CD14-positive monocyte (primary cell): ENCODE data around the gene RSKR. TPM values are rescaled to one million over a fixed set of nuclear protein-coding genes. Genes with fewer than 3 reads are reported as not detected.

Experiments
- DNase-seq, 3 donors: peaks; one replicate each; pipeline ENCODE4 v3.0.0-alpha.2; 2011 to 2022
- H2AFZ ChIP-seq: 2 replicates; pipeline ENCODE4 v1.6.0; 2012; ENCODE audit warnings: mild to moderate bottlenecking, low read depth, low read length, inconsistent platforms; ENCODE audit not compliant: insufficient read depth, poor library complexity, severe bottlenecking
- H3K27ac ChIP-seq, 2 donors: 1 replicate in 1 of 2; 2 replicates in 1 of 2; pipeline ENCODE4 v1.5.1; 2012 to 2013; ENCODE audit warnings: low read length in 2 of 2, control low read depth in 1 of 2, inconsistent platforms in 1 of 2, low read depth in 1 of 2, mild to moderate bottlenecking in 1 of 2
- H3K27me3 ChIP-seq, 2 donors: one replicate each; pipeline versions ENCODE4 v1.6.0 to v1.6.1; 2011 to 2013; ENCODE audit warnings: low read length in 2 of 2; ENCODE audit not compliant: control insufficient read depth in 2 of 2, insufficient read depth in 2 of 2
- H3K36me3 ChIP-seq, 2 donors: replicated peaks in 1 of 2; 1 replicate in 1 of 2; 2 replicates in 1 of 2; pipeline versions ENCODE4 v1.5.1 to v1.6.1; 2012 to 2013; ENCODE audit warnings: low read length in 2 of 2, control low read depth in 1 of 2, inconsistent platforms in 1 of 2, mild to moderate bottlenecking in 1 of 2; ENCODE audit not compliant: insufficient read depth in 2 of 2, control insufficient read depth in 1 of 2
- H3K4me1 ChIP-seq, 2 donors: 1 replicate in 1 of 2; 2 replicates in 1 of 2; pipeline versions ENCODE4 v1.5.1 to v1.6.1; 2012 to 2013; ENCODE audit warnings: low read length in 2 of 2, control low read depth in 1 of 2, inconsistent platforms in 1 of 2, mild to moderate bottlenecking in 1 of 2, moderate library complexity in 1 of 2; ENCODE audit not compliant: insufficient read depth in 2 of 2, control insufficient read depth in 1 of 2
- H3K4me2 ChIP-seq: replicated peaks from 2 replicates; pipeline ENCODE3; 2012; ENCODE audit warnings: low read length, moderate library complexity, mild to moderate bottlenecking; ENCODE audit not compliant: poor library complexity, severe bottlenecking; ENCODE audit errors: extremely low read depth
- H3K4me3 ChIP-seq, 3 experiments: fragments of 200-600 bp in 1 of 3; sonication (generic) in 1 of 3; replicated peaks in 1 of 3; 1 replicate in 2 of 3; 2 replicates in 1 of 3; pipeline ENCODE4 v1.5.1; 2011 to 2013; ENCODE audit warnings: low read length in 3 of 3, mild to moderate bottlenecking in 3 of 3, control low read depth in 2 of 3, low read depth in 2 of 3, inconsistent platforms in 1 of 3, moderate library complexity in 1 of 3
- H3K79me2 ChIP-seq: 2 replicates; pipeline ENCODE4 v1.6.0; 2012; ENCODE audit warnings: mild to moderate bottlenecking, control low read depth, inconsistent platforms, low read length, moderate library complexity; ENCODE audit not compliant: insufficient read depth
- H3K9ac ChIP-seq: 2 replicates; pipeline ENCODE4 v1.6.0; 2017; ENCODE audit warnings: low read length, mild to moderate bottlenecking; ENCODE audit not compliant: insufficient read depth, poor library complexity, severe bottlenecking
- H3K9me3 ChIP-seq, 2 donors: replicated peaks in 1 of 2; 1 replicate in 1 of 2; 2 replicates in 1 of 2; pipeline versions ENCODE4 v1.5.1 to v1.6.1; 2012 to 2013; ENCODE audit warnings: low read length in 2 of 2, control low read depth in 1 of 2; ENCODE audit not compliant: control insufficient read depth in 1 of 2, insufficient read depth in 1 of 2
- H4K20me1 ChIP-seq: 2 replicates; pipeline ENCODE4 v1.6.0; 2012; ENCODE audit warnings: mild to moderate bottlenecking, low read length, control low read depth, moderate library complexity; ENCODE audit not compliant: insufficient read depth
- H3K27ac Mint-ChIP-seq, 7 donors: one replicate each; pipeline ENCODE4 v1.8.0; 2020; ENCODE audit warnings: mild to moderate bottlenecking in 7 of 7, mixed read lengths in 7 of 7, moderate library complexity in 6 of 7, inconsistent platforms in 2 of 7
- H3K27me3 Mint-ChIP-seq, 3 donors: one replicate each; pipeline ENCODE4 v1.8.0; 2021 to 2022; ENCODE audit warnings: low read depth in 3 of 3, mild to moderate bottlenecking in 3 of 3, mixed read lengths in 3 of 3, moderate library complexity in 3 of 3, inconsistent platforms in 1 of 3
- H3K36me3 Mint-ChIP-seq, 2 donors: one replicate each; pipeline ENCODE4 v1.8.0; 2020; ENCODE audit warnings: mixed read lengths in 2 of 2, inconsistent platforms in 1 of 2, mild to moderate bottlenecking in 1 of 2
- H3K4me1 Mint-ChIP-seq: one replicate; pipeline ENCODE4 v1.8.0; 2020; ENCODE audit warnings: mild to moderate bottlenecking, mixed read lengths
- H3K4me3 Mint-ChIP-seq, 2 donors: one replicate each; pipeline ENCODE4 v1.8.0; 2020; ENCODE audit warnings: mild to moderate bottlenecking in 2 of 2, mixed read lengths in 2 of 2, moderate library complexity in 1 of 2
- H3K9me3 Mint-ChIP-seq, 7 donors: one replicate each; pipeline ENCODE4 v1.8.0; 2020 to 2022; ENCODE audit warnings: mixed read lengths in 7 of 7, mild to moderate bottlenecking in 6 of 7, moderate library complexity in 6 of 7, inconsistent platforms in 2 of 7
- WGBS: methylation state at CpG from one replicate; pipeline ENCODE4 v1.1.5; 2013; ENCODE audit warnings: missing lambda C conversion rate; ENCODE audit not compliant: insufficient coverage; 5-methylcytosine and 5-hydroxymethylcytosine counted together
- intact Hi-C, 2 donors: fragments of 100-400 bp; cut with micrococcal nuclease; formaldehyde crosslinking; loops; one replicate each; pipeline versions ENCODE4 v1.15.0 to v1.15.1; 2023
- polyA plus RNA-seq, 3 donors: library from polyadenylated mRNA; depleted of rRNA in 1 of 3; unstranded in 2 of 3; stranded (reverse) in 1 of 3; fragments of 300-500 nt in 2 of 3; fragments of >200 nt in 1 of 3; fragmentation: Illumina TruSeq in 2 of 3; gene quantifications; 1 replicate in 2 of 3; 2 replicates in 1 of 3; pipeline ENCODE4 v1.2.3, GENCODE V29; 2012 to 2021
- TF ChIP-seq, protein P1 (sequence below): fragments of 200-600 bp; IDR thresholded peaks from one replicate; pipeline ENCODE4 v1.8.0; 2022; ENCODE audit warnings: antibody characterized with exemption, mild to moderate bottlenecking

The RSKR gene
- polyA plus RNA-seq, 3 donors: 33.2 TPM; not detected in 2

DNA sequence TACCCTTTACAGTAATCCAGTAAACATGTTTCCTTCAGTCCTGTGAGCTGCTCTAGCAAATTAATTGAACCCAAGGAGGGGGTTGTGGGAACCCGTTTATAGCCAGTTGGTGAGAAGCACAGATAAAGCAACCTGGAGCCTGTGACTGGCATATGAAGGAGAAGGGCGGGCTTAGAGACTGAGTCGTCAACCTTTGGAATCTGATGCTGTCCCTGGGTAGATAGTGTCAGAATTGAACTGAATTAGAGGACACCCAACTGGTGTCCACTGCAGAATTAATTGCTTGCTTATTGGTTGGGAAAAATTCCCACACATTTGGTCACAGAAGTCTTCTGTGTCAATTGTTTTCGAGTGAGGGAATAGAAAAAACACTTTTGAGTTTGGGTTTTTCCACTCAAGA, 12.8 kb upstream of the RSKR start:
- Histone ChIP-seq H3K36me3 (peaks cover 86 to 94% of the 10 kb centered on the region in 2 donors), H3K4me3 (no peak overlapping the region), H3K9me3 (no peaks in the 10 kb centered on the region), H3K27ac (no peak overlapping the region), H2AFZ (no peak overlapping the region), H3K4me2 (no peak overlapping the region), H4K20me1 (peaks cover 71% of the 10 kb centered on the region), H3K9ac (no peak overlapping the region), H3K4me1 (no peaks in the 10 kb centered on the region), H3K79me2 (no peaks in the 10 kb centered on the region), H3K27me3 (no peaks in the 10 kb centered on the region)
- intact Hi-C loops: no loop called here
- no peak for DNase-seq
- 90% methylated on average over 3 of the region's 4 CpGs for WGBS
- no peak overlapping the region for H3K4me3 Mint-ChIP-seq
- H3K27me3 Mint-ChIP-seq: no peaks in the 10 kb centered on the region
- H3K27ac Mint-ChIP-seq: no peak overlapping the region
- H3K9me3 Mint-ChIP-seq: no peaks in the 10 kb centered on the region
- H3K4me1 Mint-ChIP-seq: no peaks in the 10 kb centered on the region
- TF ChIP-seq, protein P1, sequence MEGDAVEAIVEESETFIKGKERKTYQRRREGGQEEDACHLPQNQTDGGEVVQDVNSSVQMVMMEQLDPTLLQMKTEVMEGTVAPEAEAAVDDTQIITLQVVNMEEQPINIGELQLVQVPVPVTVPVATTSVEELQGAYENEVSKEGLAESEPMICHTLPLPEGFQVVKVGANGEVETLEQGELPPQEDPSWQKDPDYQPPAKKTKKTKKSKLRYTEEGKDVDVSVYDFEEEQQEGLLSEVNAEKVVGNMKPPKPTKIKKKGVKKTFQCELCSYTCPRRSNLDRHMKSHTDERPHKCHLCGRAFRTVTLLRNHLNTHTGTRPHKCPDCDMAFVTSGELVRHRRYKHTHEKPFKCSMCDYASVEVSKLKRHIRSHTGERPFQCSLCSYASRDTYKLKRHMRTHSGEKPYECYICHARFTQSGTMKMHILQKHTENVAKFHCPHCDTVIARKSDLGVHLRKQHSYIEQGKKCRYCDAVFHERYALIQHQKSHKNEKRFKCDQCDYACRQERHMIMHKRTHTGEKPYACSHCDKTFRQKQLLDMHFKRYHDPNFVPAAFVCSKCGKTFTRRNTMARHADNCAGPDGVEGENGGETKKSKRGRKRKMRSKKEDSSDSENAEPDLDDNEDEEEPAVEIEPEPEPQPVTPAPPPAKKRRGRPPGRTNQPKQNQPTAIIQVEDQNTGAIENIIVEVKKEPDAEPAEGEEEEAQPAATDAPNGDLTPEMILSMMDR: no peak
- H3K36me3 Mint-ChIP-seq: peaks cover 80 to 93% of the 10 kb centered on the region in 2 donors

DNA sequence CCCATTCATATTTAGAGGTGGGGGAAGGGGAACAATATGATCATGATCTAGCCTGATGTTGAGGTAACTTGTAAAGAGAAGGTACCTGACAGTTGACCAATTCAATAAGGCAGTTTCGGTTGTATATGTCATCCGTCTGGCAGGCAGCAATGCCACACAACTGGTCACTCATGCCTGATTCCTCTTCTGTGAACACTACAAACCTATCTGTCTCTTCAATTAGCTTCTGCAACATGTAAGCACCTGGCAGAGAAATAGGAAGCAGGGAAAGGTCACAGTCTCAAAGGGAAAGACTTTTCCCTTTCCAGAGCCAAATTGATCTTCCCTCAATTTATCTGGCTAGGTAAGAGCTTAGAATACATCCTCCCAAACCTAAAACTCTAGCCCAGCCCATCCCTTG, 10.2 kb upstream of the RSKR start:
- 100% methylated on average over 2 of the region's 2 CpGs for WGBS
- Histone ChIP-seq H3K9ac (no peak overlapping the region), H3K27me3 (no peaks in the 10 kb centered on the region), H3K4me3 (no peak overlapping the region), H3K27ac (peak overlapping the region in 1 of 2 donors; percentile 14), H3K79me2 (no peaks in the 10 kb centered on the region), H3K9me3 (no peaks in the 10 kb centered on the region), H2AFZ (no peak overlapping the region), H4K20me1 (peaks cover 62% of the 10 kb centered on the region), H3K36me3 (peaks cover 91 to 96% of the 10 kb centered on the region in 2 donors), H3K4me2 (no peak overlapping the region), H3K4me1 (no peaks in the 10 kb centered on the region)
- Mint-ChIP-seq H3K4me1 (no peaks in the 10 kb centered on the region), H3K4me3 (no peak overlapping the region), H3K9me3 (no peaks in the 10 kb centered on the region), H3K36me3 (peaks cover 86 to 94% of the 10 kb centered on the region in 2 donors), H3K27ac (no peak overlapping the region), H3K27me3 (no peaks in the 10 kb centered on the region)
- intact Hi-C loops: no loop called here
- no peak for DNase-seq
- TF ChIP-seq, protein P1: no peak
